AG04450 (cell line): Measurements from ENCODE around the gene VIPR2. TPM values are rescaled to one million over a fixed set of nuclear protein-coding genes. Genes with fewer than 3 reads are reported as not detected.

Experiments used
- CTCF ChIA-PET: fragments of 300-600, 350-600 bp; formaldehyde crosslinking; extraction: SDS; loops from one replicate; lab custom pipeline; 2022; ENCODE audit warnings: antibody characterized with exemption, inconsistent platforms; lab: Charles Lee
- POLR2A ChIA-PET: fragments of 350-600 bp; formaldehyde crosslinking; extraction: SDS; loops from one replicate; lab custom pipeline; 2021; ENCODE audit warnings: antibody characterized with exemption, inconsistent platforms; lab: Yijun Ruan, JAX
- DNase-seq: peaks from one replicate; pipeline ENCODE4 v3.0.0-alpha.2; 2011; ENCODE audit warnings: low read depth, low spot score
- H3K27ac ChIP-seq: one replicate; pipeline ENCODE4 v1.5.1; 2012; ENCODE audit warnings: low read depth, low read length, control low read depth
- H3K27me3 ChIP-seq: one replicate; pipeline ENCODE4 v1.6.0; 2012; ENCODE audit warnings: low read length; ENCODE audit not compliant: control insufficient read depth, insufficient read depth
- H3K4me3 ChIP-seq: 2 replicates; pipeline ENCODE4 v1.5.1; 2011; ENCODE audit warnings: mild to moderate bottlenecking, low read depth, low read length, control low read depth
- H3K9me3 ChIP-seq: 2 replicates; pipeline ENCODE4 v1.5.1; 2012; ENCODE audit warnings: low read length; ENCODE audit not compliant: control insufficient read depth, insufficient read depth
- polyA plus RNA-seq: library from polyadenylated mRNA; depleted of rRNA; stranded (reverse); fragments of >200 nt; gene quantifications from 2 replicates; pipeline ENCODE4 v1.2.3, GENCODE V29; 2011
- TF ChIP-seq, protein P1 (sequence below): IDR thresholded peaks from 2 replicates; pipeline ENCODE4 v1.5.1; 2011; ENCODE audit warnings: low read depth, low read length, control low read depth, inconsistent platforms

The VIPR2 gene
- polyA plus RNA-seq, 1 experiment = not detected

GRCh38 chr7:159116581-159117339, 27.9 kb downstream of the VIPR2 start:
- POLR2A ChIA-PET = no interaction called here
- Histone ChIP-seq H3K27ac (no peak overlapping the region), H3K27me3 (no peaks in the 10 kb centered on the region), H3K4me3 (no peak overlapping the region), H3K9me3 (peaks cover 77% of the 10 kb centered on the region)
- TF ChIP-seq, protein P1, sequence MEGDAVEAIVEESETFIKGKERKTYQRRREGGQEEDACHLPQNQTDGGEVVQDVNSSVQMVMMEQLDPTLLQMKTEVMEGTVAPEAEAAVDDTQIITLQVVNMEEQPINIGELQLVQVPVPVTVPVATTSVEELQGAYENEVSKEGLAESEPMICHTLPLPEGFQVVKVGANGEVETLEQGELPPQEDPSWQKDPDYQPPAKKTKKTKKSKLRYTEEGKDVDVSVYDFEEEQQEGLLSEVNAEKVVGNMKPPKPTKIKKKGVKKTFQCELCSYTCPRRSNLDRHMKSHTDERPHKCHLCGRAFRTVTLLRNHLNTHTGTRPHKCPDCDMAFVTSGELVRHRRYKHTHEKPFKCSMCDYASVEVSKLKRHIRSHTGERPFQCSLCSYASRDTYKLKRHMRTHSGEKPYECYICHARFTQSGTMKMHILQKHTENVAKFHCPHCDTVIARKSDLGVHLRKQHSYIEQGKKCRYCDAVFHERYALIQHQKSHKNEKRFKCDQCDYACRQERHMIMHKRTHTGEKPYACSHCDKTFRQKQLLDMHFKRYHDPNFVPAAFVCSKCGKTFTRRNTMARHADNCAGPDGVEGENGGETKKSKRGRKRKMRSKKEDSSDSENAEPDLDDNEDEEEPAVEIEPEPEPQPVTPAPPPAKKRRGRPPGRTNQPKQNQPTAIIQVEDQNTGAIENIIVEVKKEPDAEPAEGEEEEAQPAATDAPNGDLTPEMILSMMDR = no peak
- DNase-seq = no peak
- CTCF ChIA-PET = no interaction called here

GRCh38 chr7:159115601-159116501, 28.8 kb downstream of the VIPR2 start:
- ChIA-PET CTCF (no interaction called here), POLR2A (no interaction called here)
- DNase-seq = no peak
- Histone ChIP-seq H3K9me3 (peaks cover 74% of the 10 kb centered on the region), H3K27ac (no peak overlapping the region), H3K4me3 (no peak overlapping the region), H3K27me3 (no peaks in the 10 kb centered on the region)
- TF ChIP-seq, protein P1 = no peak

DNA sequence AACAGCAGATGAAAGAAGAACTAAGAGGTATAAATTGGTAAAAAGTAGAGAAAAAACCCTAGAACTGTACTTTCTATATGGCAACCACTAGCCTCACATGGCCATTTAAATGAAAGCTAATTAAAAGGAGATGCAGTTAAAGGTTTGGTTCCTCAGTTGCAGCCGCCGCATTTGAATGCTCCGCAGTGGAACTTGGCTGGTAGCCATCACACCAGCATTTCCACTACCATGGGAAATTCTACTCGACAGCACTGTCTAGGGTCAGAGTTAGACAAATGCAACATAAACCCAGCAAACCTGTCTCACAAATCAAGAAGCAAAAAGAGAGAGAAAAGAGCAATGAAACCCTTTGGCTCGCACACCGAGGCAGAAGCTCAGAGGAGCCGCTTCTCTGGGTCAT, 29.7 kb downstream of the VIPR2 start:
- ChIA-PET POLR2A (no interaction called here), CTCF (no interaction called here)
- TF ChIP-seq, protein P1 = no peak

DNA sequence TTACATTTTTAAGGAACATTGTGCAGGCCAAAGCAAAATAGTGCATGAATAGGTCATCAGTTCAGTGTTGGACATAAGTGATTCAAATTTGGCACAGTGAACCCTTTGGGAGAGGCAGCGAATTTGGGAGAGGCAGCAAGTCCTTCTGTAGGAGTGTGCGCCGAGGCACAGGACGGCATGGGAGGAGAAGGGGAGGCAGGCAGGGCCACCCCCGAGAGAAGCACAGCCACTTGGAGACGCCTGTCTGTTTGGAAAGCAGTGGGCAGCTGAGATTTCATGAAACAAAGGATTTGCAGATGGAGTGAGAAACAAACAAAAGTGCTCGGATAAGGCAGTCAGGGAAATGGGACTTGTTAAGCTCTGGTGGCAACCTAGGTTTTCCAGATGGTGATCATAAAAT, 30.6 kb downstream of the VIPR2 start:
- CTCF ChIA-PET = no interaction called here
- TF ChIP-seq, protein P1 = no peak

More for the DNA sequence above, 29.7 kb downstream of the VIPR2 start:
- DNase-seq = no peak
- Histone ChIP-seq H3K4me3 (no peak overlapping the region), H3K9me3 (peaks cover 66% of the 10 kb centered on the region), H3K27ac (no peak overlapping the region), H3K27me3 (no peaks in the 10 kb centered on the region)

DNA sequence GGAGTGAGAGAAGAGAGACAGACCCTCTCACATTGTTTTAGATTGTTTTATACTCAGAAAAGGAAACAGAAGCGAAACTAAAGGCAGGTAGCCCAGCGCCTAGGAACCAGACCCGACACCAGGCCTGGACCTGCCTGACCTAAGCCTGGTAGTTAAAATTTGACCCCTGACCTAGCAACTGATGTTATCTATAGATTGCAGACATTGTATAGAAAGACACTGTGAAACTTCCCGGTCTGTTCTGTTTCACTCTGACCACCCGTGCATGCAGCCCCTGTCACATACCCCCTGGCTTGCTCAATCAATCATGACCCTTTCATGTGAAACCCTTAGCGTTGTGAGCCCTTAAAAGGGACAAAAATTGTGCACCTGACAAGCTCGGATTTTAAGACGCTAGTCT, 31.6 kb downstream of the VIPR2 start:
- no peak overlapping the region for H3K4me3 ChIP-seq
- no peak overlapping the region for H3K27ac ChIP-seq
- DNase-seq = no peak
- ChIA-PET CTCF (no interaction called here), POLR2A (no interaction called here)
- H3K9me3 ChIP-seq = peaks cover 62% of the 10 kb centered on the region
- no peaks in the 10 kb centered on the region for H3K27me3 ChIP-seq
- TF ChIP-seq, protein P1 = no peak

More for the DNA sequence above, 30.6 kb downstream of the VIPR2 start:
- Histone ChIP-seq H3K27me3 (no peaks in the 10 kb centered on the region), H3K9me3 (peaks cover 65% of the 10 kb centered on the region), H3K4me3 (no peak overlapping the region), H3K27ac (no peak overlapping the region)
- DNase-seq = no peak
- POLR2A ChIA-PET = no interaction called here
